Endothelial cell of umbilical vein (primary cell): ENCODE results near the gene OPTN. TPM values are rescaled to one million over a fixed set of nuclear protein-coding genes. Genes with fewer than 3 reads are reported as not detected.

Experiments
- BruUV-seq: library from RNA; stranded (reverse); fragments of 400-500 nt; replicated peaks from 2 replicates; lab custom pipeline; 2021; lab: Mats Ljungman, UMichigan
- CTCF ChIA-PET: fragments of 300-600, 350-600 bp; sonication (Branson Sonifier 250); formaldehyde crosslinking; loops from one replicate; lab custom pipeline; 2021; ENCODE audit warnings: antibody characterized with exemption, inconsistent platforms; lab: Charles Lee
- POLR2A ChIA-PET: fragments of 300-600, 350-600 bp; sonication (Branson Sonifier 250); formaldehyde crosslinking; loops from one replicate; lab custom pipeline; 2021; ENCODE audit warnings: antibody characterized with exemption, inconsistent platforms; lab: Charles Lee
- DNase-seq: peaks from one replicate; pipeline ENCODE4 v3.0.0-alpha.2; 2011; ENCODE audit warnings: low read depth, low spot score
- FAIRE-seq: peaks from 2 replicates; lab custom pipeline; 2011; peaks lifted over from hg19 to GRCh38; lab: Jason Lieb, UNC
- H2AFZ ChIP-seq: 2 replicates; pipeline ENCODE4 v1.6.0; 2012; ENCODE audit warnings: low read depth, low read length, control low read depth, inconsistent platforms
- H3K27ac ChIP-seq: 2 replicates; pipeline ENCODE4 v1.5.1; 2011; ENCODE audit warnings: low read depth, mild to moderate bottlenecking, control low read depth, low read length, moderate library complexity; ENCODE audit not compliant: insufficient read depth
- H3K27me3 ChIP-seq, 2 experiments: 2 replicates each; pipeline versions ENCODE4 v1.6.0 to v1.6.1; 2011; ENCODE audit warnings: low read length in 2 of 2, mixed read lengths in 1 of 2; ENCODE audit not compliant: control insufficient read depth in 2 of 2, insufficient read depth in 2 of 2
- H3K36me3 ChIP-seq, 2 experiments: 2 replicates in 1 of 2; 3 replicates in 1 of 2; pipeline ENCODE4 v1.5.1; 2011; ENCODE audit warnings: low read length in 2 of 2, mild to moderate bottlenecking in 1 of 2, moderate library complexity in 1 of 2; ENCODE audit not compliant: control insufficient read depth in 2 of 2, insufficient read depth in 2 of 2; ENCODE audit errors: extremely low read depth in 1 of 2
- H3K4me1 ChIP-seq: 3 replicates; pipeline ENCODE4 v1.5.1; 2011; ENCODE audit warnings: mild to moderate bottlenecking, low read length; ENCODE audit not compliant: control insufficient read depth, insufficient read depth; ENCODE audit errors: extremely low read depth
- H3K4me2 ChIP-seq: 2 replicates; pipeline ENCODE4 v1.6.1; 2011; ENCODE audit warnings: low read length, control low read depth, mixed read lengths; ENCODE audit not compliant: insufficient read depth
- H3K4me3 ChIP-seq, 3 experiments: fragments of 200-600 bp in 1 of 3; sonication (generic), shearing (Covaris generic) in 1 of 3; replicated peaks in 1 of 3; 2 replicates each; pipeline ENCODE4 v1.5.1; 2011 to 2016; ENCODE audit warnings: control low read depth in 3 of 3, low read length in 3 of 3, mild to moderate bottlenecking in 2 of 3, inconsistent platforms in 1 of 3, low read depth in 1 of 3, moderate library complexity in 1 of 3; ENCODE audit not compliant: insufficient read depth in 1 of 3
- H3K79me2 ChIP-seq: 2 replicates; pipeline ENCODE4 v1.6.0; 2012; ENCODE audit warnings: low read length, inconsistent platforms; ENCODE audit not compliant: control insufficient read depth, insufficient read depth
- H3K9ac ChIP-seq: replicated peaks from 2 replicates; pipeline ENCODE3; 2011; ENCODE audit warnings: low read length, control low read depth; ENCODE audit not compliant: insufficient read depth; ENCODE audit errors: extremely low read depth
- H3K9me1 ChIP-seq: replicated peaks from 3 replicates; pipeline ENCODE4 v1.6.0; 2011; ENCODE audit warnings: mild to moderate bottlenecking, low read length; ENCODE audit not compliant: control insufficient read depth, insufficient read depth; ENCODE audit errors: extremely low read depth
- H3K9me3 ChIP-seq: replicated peaks from 2 replicates; pipeline ENCODE4 v1.5.1; 2012; ENCODE audit warnings: low read length, inconsistent platforms; ENCODE audit not compliant: control insufficient read depth, insufficient read depth
- H4K20me1 ChIP-seq: replicated peaks from 2 replicates; pipeline ENCODE3; 2011; ENCODE audit warnings: mild to moderate bottlenecking, low read length; ENCODE audit not compliant: control insufficient read depth, insufficient read depth; ENCODE audit errors: extremely low read depth
- CTCF ChIP-seq, 2 donors: IDR thresholded peaks; 1 replicate in 1 of 2; 2 replicates in 1 of 2; pipeline ENCODE4 v1.5.1; 2011; ENCODE audit warnings: low read length in 2 of 2, mild to moderate bottlenecking in 2 of 2, moderate library complexity in 2 of 2, control low read depth in 1 of 2, inconsistent platforms in 1 of 2, low read depth in 1 of 2; ENCODE audit not compliant: insufficient read depth in 1 of 2; ENCODE audit errors: extremely low read depth in 1 of 2
- EZH2 ChIP-seq: IDR thresholded peaks from 2 replicates; pipeline ENCODE4 v1.6.1; 2012; ENCODE audit warnings: borderline replicate concordance, low read depth, mild to moderate bottlenecking, moderate library complexity, low read length, inconsistent platforms; ENCODE audit not compliant: severe bottlenecking
- FOS ChIP-seq: IDR thresholded peaks from 2 replicates; pipeline ENCODE4 v1.6.1; 2011; ENCODE audit warnings: mild to moderate bottlenecking, low read length, moderate library complexity, borderline replicate concordance; ENCODE audit not compliant: insufficient read depth
- GATA2 ChIP-seq: IDR thresholded peaks from 2 replicates; pipeline ENCODE4 v1.7.0; 2011; ENCODE audit warnings: low read depth, mild to moderate bottlenecking, moderate library complexity, mixed read lengths, low read length; ENCODE audit not compliant: insufficient read length, insufficient read depth
- MAX ChIP-seq: IDR thresholded peaks from 2 replicates; pipeline ENCODE4 v1.6.1; 2011; ENCODE audit not compliant: insufficient read depth, insufficient read length
- MYC ChIP-seq: IDR thresholded peaks from one replicate; pipeline ENCODE4 v1.6.1; 2011; ENCODE audit warnings: mild to moderate bottlenecking, low read depth, low read length
- POLR2A ChIP-seq: IDR thresholded peaks from 2 replicates; pipeline ENCODE4 v1.6.1; 2012; ENCODE audit warnings: low read depth, mild to moderate bottlenecking, control low read depth, low read length
- POLR2AphosphoS5 ChIP-seq: IDR thresholded peaks from 2 replicates; pipeline ENCODE4 v1.6.1; 2012; ENCODE audit warnings: low read depth, mild to moderate bottlenecking, control low read depth, low read length, moderate library complexity; ENCODE audit not compliant: insufficient read depth
- dilution Hi-C: fragments of 300-500 bp; cut with MboI; formaldehyde crosslinking; loops from one replicate; pipeline ENCODE4 v1.15.0; 2019; ENCODE audit warnings: low sequenced_read_pairs; ENCODE audit not compliant: extremely low pct_ligation_motif_present
- intact Hi-C: fragments of 100-400 bp; cut with micrococcal nuclease; formaldehyde crosslinking; loops from one replicate; pipeline ENCODE4 v1.10.0; 2022
- polyA plus RNA-seq, 4 experiments: library from polyadenylated mRNA; depleted of rRNA in 3 of 4; stranded (reverse) in 3 of 4; unstranded in 1 of 4; fragments of >200 nt; gene quantifications; 2 replicates each; pipeline versions ENCODE4 v1.2.1 to v1.2.3, GENCODE V29; 2011 to 2012; ENCODE audit warnings: missing spikeins in 1 of 4
- total RNA-seq: library from RNA; stranded (reverse); gene quantifications from 2 replicates; pipeline ENCODE4 v1.2.3, GENCODE V29; 2021

OPTN gene
- total and polyA plus RNA-seq, 2 donors (not counting 3 experiments of a cell fraction or from before 2014, with no cell fraction given) = 22.7 to 94.2 TPM

GRCh38 chr10:13182424-13182823 lies 82.5 kb downstream of the OPTN start:
- POLR2A ChIA-PET = no interaction called here
- dilution Hi-C loops (no loop called here), intact Hi-C loops (no loop called here)
- TF ChIP-seq CTCF (IDR thresholded peaks at IDR 0.05; ENCODE audit: extremely low read depth in 1 of 2, insufficient read depth in 1 of 2, low read depth in 1 of 2, low read length in 2 of 2) = no peak
- no peak for TF ChIP-seq POLR2AphosphoS5
- no peak for TF ChIP-seq GATA2
- TF ChIP-seq EZH2 = no peak
- TF ChIP-seq FOS = no peak
- TF ChIP-seq MYC = no peak
- no peak for TF ChIP-seq MAX
- no peak for TF ChIP-seq POLR2A
- Histone ChIP-seq H3K36me3 (peaks cover 0 to 9% of the 10 kb centered on the region in 2 experiments), H3K4me1 (no peaks in the 10 kb centered on the region), H3K27me3 (no peaks in the 10 kb centered on the region), H3K9ac (no peak overlapping the region), H4K20me1 (no peaks in the 10 kb centered on the region), H3K4me2 (no peak overlapping the region), H3K9me3 (no peaks in the 10 kb centered on the region), H3K9me1 (no peaks in the 10 kb centered on the region), H3K4me3 (no peak overlapping the region), H3K79me2 (no peaks in the 10 kb centered on the region), H2AFZ (no peak overlapping the region), H3K27ac (no peak overlapping the region)
- BruUV-seq = no TSS peak
- DNase-seq (no peak), FAIRE-seq (no peak)
- CTCF ChIA-PET = interaction anchor here (1.3 kb wide), 1 partner anchor 120 kb away, joined by 3 read pairs; no protein-coding TSS in a partner anchor
